Gastroesophageal sphincter (tissue), 4 donors: ENCODE data around the gene LPP. TPM values are rescaled to one million over a fixed set of nuclear protein-coding genes. Genes with fewer than 3 reads are reported as not detected.

Experiments used
- ATAC-seq: fragments of 150-250 bp; one replicate; pipeline ENCODE4 v1.9.1; 2016; ENCODE audit warnings: mild to moderate bottlenecking, moderate library complexity
- H3K27ac ChIP-seq, 4 donors: fragments of 200-600 bp; sonication (generic) in 3 of 4; 1 replicate in 3 of 4; 2 replicates in 1 of 4; pipeline ENCODE4 v1.5.1; 2016 to 2019
- H3K27me3 ChIP-seq: fragments of 200-600 bp; sonication (generic); one replicate; pipeline ENCODE4 v1.5.1; 2019
- H3K36me3 ChIP-seq, 2 donors: fragments of 200-600 bp; sonication (generic); one replicate each; pipeline ENCODE4 v1.5.1; 2019; ENCODE audit warnings: control low read depth in 1 of 2
- H3K4me1 ChIP-seq, 3 donors: fragments of 200-600 bp; sonication (generic); 1 replicate in 2 of 3; 2 replicates in 1 of 3; pipeline ENCODE4 v1.5.1; 2016 to 2019; ENCODE audit warnings: control low read depth in 2 of 3
- H3K4me3 ChIP-seq, 2 donors: fragments of 200-600 bp; sonication (generic); one replicate each; pipeline ENCODE4 v1.5.1; 2019; ENCODE audit warnings: mild to moderate bottlenecking in 1 of 2, moderate library complexity in 1 of 2
- H3K9me3 ChIP-seq, 3 donors: fragments of 200-600 bp; sonication (generic); one replicate each; pipeline ENCODE4 v1.5.1; 2017 to 2019; ENCODE audit warnings: control low read depth in 2 of 3
- EP300 ChIP-seq: sonication (generic); formaldehyde crosslinking; IDR thresholded peaks from one replicate; pipeline ENCODE4 v1.6.1; 2017; ENCODE audit warnings: antibody characterized with exemption, mild to moderate bottlenecking
- POLR2A ChIP-seq, 2 donors: fragments of 450-650 bp; IDR thresholded peaks; one replicate each; pipeline ENCODE4 v1.6.1; 2017; ENCODE audit warnings: antibody characterized with exemption in 2 of 2, mild to moderate bottlenecking in 2 of 2, moderate library complexity in 1 of 2
- POLR2AphosphoS5 ChIP-seq: sonication (generic); formaldehyde crosslinking; IDR thresholded peaks from one replicate; pipeline ENCODE4 v1.6.1; 2017; ENCODE audit warnings: antibody characterized with exemption
- WGBS, 2 donors: methylation state at CpG; one replicate each; pipeline ENCODE4 v1.1.5; 2018; ENCODE audit warnings: low coverage in 1 of 2; 5-methylcytosine and 5-hydroxymethylcytosine counted together
- total RNA-seq, 4 donors: library from RNA; depleted of rRNA; stranded (reverse); fragments of >200 nt; gene quantifications; one replicate each; pipeline ENCODE4 v1.1.0, GENCODE V29; 2016
- TF ChIP-seq, protein P1 (sequence below), 4 experiments: fragments of 200-600 bp in 2 of 4; fragments of 450-650 bp in 2 of 4; sonication (generic) in 1 of 4; IDR thresholded peaks; one replicate each; pipeline ENCODE4 v1.5.1; 2017 to 2019; ENCODE audit warnings: antibody characterized with exemption in 4 of 4, mild to moderate bottlenecking in 2 of 4, moderate library complexity in 2 of 4

The LPP gene
- total RNA-seq, 4 donors from 2014 or later: 1,243 to 2,297 (median 2,164) TPM

DNA sequence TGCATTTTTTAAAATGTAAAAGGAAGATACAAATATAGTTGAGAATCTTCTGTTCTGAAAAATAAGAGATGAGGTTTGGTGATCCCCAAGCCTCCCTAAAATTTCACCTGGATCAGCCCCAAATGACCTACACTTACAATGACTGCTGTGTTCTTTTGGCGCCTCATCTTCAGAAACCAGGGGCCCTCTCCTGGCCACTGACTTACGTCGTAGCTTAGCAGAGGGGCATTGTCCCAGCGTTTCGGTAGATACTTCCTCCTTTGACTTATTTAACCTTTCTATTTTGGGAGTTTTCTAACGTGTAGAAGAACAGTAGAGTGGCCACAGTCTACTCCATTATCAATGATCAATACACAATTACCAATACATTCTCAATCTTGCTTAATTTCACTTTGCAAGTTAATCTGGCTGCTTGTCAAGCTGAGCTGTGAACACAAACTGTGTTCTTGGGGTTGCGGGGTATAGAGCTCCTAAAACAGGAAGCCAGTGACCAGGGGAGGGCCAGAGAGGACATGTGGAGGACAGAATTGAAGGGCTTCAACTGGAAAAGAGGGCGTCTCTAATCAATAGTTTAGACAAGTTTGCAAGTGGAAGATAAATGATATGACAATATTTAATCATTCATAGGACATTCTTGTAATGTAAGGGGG lies 419.5 kb downstream of the LPP start:
- peak overlapping the region in 3 of 4 donors; percentile 41 to 47 (median 42) for H3K27ac ChIP-seq
- no peaks in the 10 kb centered on the region for H3K36me3 ChIP-seq
- WGBS, 2 donors: 69 to 72% methylated on average over 6 to 8 of the region's 8 CpGs
- no peak for ATAC-seq
- no peak overlapping the region for H3K4me3 ChIP-seq
- H3K27me3 ChIP-seq: no peaks in the 10 kb centered on the region
- H3K9me3 ChIP-seq: no peaks in the 10 kb centered on the region
- TF ChIP-seq POLR2AphosphoS5 (no peak), POLR2A (IDR thresholded peaks at IDR 0.05) (no peak), EP300 (no peak)
- TF ChIP-seq, protein P1, sequence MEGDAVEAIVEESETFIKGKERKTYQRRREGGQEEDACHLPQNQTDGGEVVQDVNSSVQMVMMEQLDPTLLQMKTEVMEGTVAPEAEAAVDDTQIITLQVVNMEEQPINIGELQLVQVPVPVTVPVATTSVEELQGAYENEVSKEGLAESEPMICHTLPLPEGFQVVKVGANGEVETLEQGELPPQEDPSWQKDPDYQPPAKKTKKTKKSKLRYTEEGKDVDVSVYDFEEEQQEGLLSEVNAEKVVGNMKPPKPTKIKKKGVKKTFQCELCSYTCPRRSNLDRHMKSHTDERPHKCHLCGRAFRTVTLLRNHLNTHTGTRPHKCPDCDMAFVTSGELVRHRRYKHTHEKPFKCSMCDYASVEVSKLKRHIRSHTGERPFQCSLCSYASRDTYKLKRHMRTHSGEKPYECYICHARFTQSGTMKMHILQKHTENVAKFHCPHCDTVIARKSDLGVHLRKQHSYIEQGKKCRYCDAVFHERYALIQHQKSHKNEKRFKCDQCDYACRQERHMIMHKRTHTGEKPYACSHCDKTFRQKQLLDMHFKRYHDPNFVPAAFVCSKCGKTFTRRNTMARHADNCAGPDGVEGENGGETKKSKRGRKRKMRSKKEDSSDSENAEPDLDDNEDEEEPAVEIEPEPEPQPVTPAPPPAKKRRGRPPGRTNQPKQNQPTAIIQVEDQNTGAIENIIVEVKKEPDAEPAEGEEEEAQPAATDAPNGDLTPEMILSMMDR (IDR thresholded peaks at IDR 0.05): no peak
- H3K4me1 ChIP-seq: peaks cover 21 to 92% (median 32%) of the 10 kb centered on the region in 3 donors

DNA sequence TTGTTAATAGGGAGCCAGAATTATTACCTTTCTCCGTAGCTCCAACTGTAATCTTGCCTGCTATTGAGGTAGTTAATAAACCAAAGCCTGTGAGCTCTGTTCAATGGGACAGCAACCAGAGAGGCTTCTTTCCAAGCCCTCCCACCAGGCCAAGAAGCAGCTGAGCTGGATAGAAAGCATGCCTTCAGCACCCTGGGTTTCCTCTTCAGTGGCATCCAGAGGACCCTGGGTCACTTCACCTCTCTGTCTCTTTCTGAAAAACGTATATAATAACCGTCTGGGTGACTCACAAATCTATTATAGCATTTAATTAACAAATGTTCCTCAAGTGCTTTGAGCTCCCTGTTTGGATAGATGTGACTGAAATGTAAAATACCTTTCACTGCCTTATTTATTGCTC lies 420.0 kb downstream of the LPP start:
- Histone ChIP-seq H3K36me3 (no peaks in the 10 kb centered on the region), H3K9me3 (no peaks in the 10 kb centered on the region), H3K4me3 (no peak overlapping the region), H3K27me3 (no peaks in the 10 kb centered on the region), H3K4me1 (peaks cover 25 to 92% (median 36%) of the 10 kb centered on the region in 3 donors), H3K27ac (peak overlapping the region; percentile 41 to 59 (median 44))
- ATAC-seq: no peak
- WGBS, 2 donors: 42 to 47% methylated on average over 3 of the region's 3 CpGs
- TF ChIP-seq, protein P1 (IDR thresholded peaks at IDR 0.05): no peak
- TF ChIP-seq EP300: no peak
- no peak for TF ChIP-seq POLR2AphosphoS5
- no peak for TF ChIP-seq POLR2A (IDR thresholded peaks at IDR 0.05)

DNA sequence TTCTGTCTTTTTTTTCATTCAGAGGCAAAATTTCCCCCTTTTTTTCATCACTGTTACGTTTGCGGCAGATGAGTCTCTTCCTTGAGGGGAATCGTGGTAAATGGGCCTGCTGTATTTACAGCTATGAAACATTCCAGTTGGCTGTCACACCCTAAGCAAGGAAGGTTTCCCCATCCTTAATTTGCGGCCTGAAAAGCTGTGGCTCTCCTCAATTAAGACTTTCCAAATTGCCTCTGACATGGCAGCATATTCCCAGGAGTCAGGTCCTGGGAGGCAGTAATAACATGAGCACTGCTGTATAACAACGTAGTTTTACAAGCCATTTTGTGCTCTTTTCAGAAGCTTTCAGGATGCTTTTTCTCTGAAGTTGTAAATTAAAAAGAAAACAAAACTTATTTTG lies 420.9 kb downstream of the LPP start:
- Histone ChIP-seq H3K4me3 (no peak overlapping the region), H3K27me3 (no peaks in the 10 kb centered on the region), H3K9me3 (no peaks in the 10 kb centered on the region), H3K27ac (peak overlapping the region; percentile 9 to 59 (median 42)), H3K36me3 (no peaks in the 10 kb centered on the region), H3K4me1 (peaks cover 32 to 92% (median 36%) of the 10 kb centered on the region in 3 donors)
- 54 to 62% methylated on average over 5 of the region's 5 CpGs for WGBS, 2 donors
- TF ChIP-seq EP300: no peak
- TF ChIP-seq, protein P1 (IDR thresholded peaks at IDR 0.05): no peak
- no peak for TF ChIP-seq POLR2A (IDR thresholded peaks at IDR 0.05)
- TF ChIP-seq POLR2AphosphoS5: no peak
- ATAC-seq: no peak

DNA sequence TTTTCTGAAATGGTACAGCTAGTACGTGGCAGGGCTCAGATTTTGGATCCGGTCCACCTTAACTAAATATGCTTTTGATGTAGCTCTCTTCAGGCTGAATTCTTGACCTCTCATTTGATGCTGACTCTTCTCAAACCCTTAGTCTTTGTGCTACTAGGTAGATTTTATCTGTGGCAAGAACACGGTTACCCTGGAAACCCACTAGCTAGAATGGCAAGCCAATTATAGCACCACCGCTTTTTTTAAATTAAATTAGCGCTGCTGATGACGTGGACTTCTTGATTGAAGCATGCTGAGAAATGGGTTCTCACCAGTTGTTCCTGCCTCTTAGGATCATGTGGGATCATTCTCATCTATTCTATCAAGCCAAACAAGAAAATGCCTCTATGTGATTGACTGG lies 421.5 kb downstream of the LPP start:
- Histone ChIP-seq H3K4me1 (peaks cover 32 to 92% (median 36%) of the 10 kb centered on the region in 3 donors), H3K4me3 (no peak overlapping the region), H3K9me3 (no peaks in the 10 kb centered on the region), H3K27me3 (no peaks in the 10 kb centered on the region), H3K27ac (peak overlapping the region; percentile 31 to 66 (median 50)), H3K36me3 (no peaks in the 10 kb centered on the region)
- whole genome bisulfite sequencing, 2 donors: 78 to 89% methylated on average over 6 of the region's 6 CpGs
- TF ChIP-seq POLR2AphosphoS5 (no peak), POLR2A (IDR thresholded peaks at IDR 0.05) (no peak), EP300 (no peak)
- TF ChIP-seq, protein P1 (IDR thresholded peaks at IDR 0.05): no peak
- ATAC-seq: no peak

DNA sequence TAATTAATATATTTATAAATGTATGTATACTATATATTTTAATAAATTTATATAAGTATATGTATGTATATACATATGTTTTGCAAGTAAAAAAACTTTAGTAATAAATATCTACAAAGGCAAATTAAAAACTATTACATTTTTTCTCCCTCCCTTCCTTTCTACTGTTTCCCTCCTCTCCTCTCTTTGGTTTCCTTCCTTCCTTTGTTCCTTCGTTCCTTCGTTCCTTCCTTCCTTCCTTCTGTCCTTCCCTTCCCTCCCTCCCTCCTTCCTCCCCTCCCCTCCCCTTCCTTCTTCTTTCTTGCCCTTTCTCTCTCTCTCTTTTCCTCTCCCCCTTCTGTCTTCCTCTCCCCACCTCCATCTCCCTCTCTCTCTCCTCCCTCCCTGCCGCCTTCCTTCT lies 423.6 kb downstream of the LPP start:
- Histone ChIP-seq H3K4me1 (peaks cover 32 to 98% (median 33%) of the 10 kb centered on the region in 3 donors), H3K36me3 (no peaks in the 10 kb centered on the region), H3K4me3 (no peak overlapping the region), H3K27ac (peak overlapping the region; percentile 80 to 86 (median 80)), H3K9me3 (no peaks in the 10 kb centered on the region), H3K27me3 (no peaks in the 10 kb centered on the region)
- WGBS, 2 donors: 91% methylated on average over 1 of the region's 3 CpGs; no CpG with 5 or more reads in 1 of the 2 donors
- TF ChIP-seq POLR2AphosphoS5 (no peak), POLR2A (IDR thresholded peaks at IDR 0.05) (no peak), EP300 (no peak)
- TF ChIP-seq, protein P1 (IDR thresholded peaks at IDR 0.05): no peak
- no peak for ATAC-seq
